SU-DHL-6 (cell line): Measurements from ENCODE around the gene TTLL9.

Experiments used
- CTCF ChIP-seq: fragments of 200-600 bp; sonication (generic); IDR thresholded peaks from one replicate; pipeline ENCODE4 v1.5.1; 2017; ENCODE audit warnings: antibody characterized with exemption, mild to moderate bottlenecking, low read length, moderate library complexity; ENCODE audit not compliant: insufficient read depth, poor library complexity, severe bottlenecking
- EZH2phosphoT487 ChIP-seq: fragments of 200-600 bp; sonication (generic), shearing (Covaris generic); conservative IDR thresholded peaks from 2 replicates; pipeline ENCODE4 v1.6.1; 2018; ENCODE audit warnings: mild to moderate bottlenecking, antibody characterized with exemption, low read length, moderate library complexity, mixed read lengths

- TF ChIP-seq CTCF (no peak), EZH2phosphoT487 (no peak)
Measured at GRCh38 chr20:31979713-31980426, 109.4 kb downstream of the TTLL9 start.
